Epidermal melanocyte (primary cell): Measurements from ENCODE around the gene F3.

ENCODE experiments used
- DNase-seq: peaks from one replicate; pipeline ENCODE4 v3.0.0; 2011; ENCODE audit warnings: low spot score; ENCODE audit not compliant: insufficient read length

Gene F3

GRCh38 chr1:94528826-94529225 lies 12.7 kb downstream of the F3 start:
- DNase-seq, result no peak

- DNase-seq, result no peak
Measured at GRCh38 chr1:94528299-94528698, 13.3 kb downstream of the F3 start.

GRCh38 chr1:94527447-94528031 lies 14.0 kb downstream of the F3 start:
- no peak for DNase-seq

GRCh38 chr1:94526152-94526980 lies 15.2 kb downstream of the F3 start:
- no peak for DNase-seq

- DNase-seq, result no peak
Measured at GRCh38 chr1:94524531-94524930, 17.0 kb downstream of the F3 start.

- DNase-seq, result no peak
Measured at GRCh38 chr1:94522304-94522703, 19.3 kb downstream of the F3 start.

GRCh38 chr1:94519351-94519750 lies 22.2 kb downstream of the F3 start:
- DNase-seq, result no peak

- no peak for DNase-seq
Measured at GRCh38 chr1:94515296-94515947, 26.1 kb downstream of the F3 start.

GRCh38 chr1:94514095-94514727 lies 27.3 kb downstream of the F3 start:
- no peak for DNase-seq

- DNase-seq, result no peak
Measured at GRCh38 chr1:94512816-94513215, 28.7 kb downstream of the F3 start.

- DNase-seq, result no peak
Measured at GRCh38 chr1:94504601-94505000, 37.0 kb downstream of the F3 start.

GRCh38 chr1:94503153-94503552 lies 38.4 kb downstream of the F3 start:
- DNase-seq, result no peak

GRCh38 chr1:94501935-94502334 lies 39.6 kb downstream of the F3 start:
- no peak for DNase-seq

- no peak for DNase-seq
Measured at GRCh38 chr1:94501426-94501825, 40.1 kb downstream of the F3 start.

GRCh38 chr1:94496076-94496755 lies 45.3 kb downstream of the F3 start:
- DNase-seq, result no peak

- no peak for DNase-seq
Measured at GRCh38 chr1:94490556-94490955, 51.0 kb downstream of the F3 start.

- DNase-seq, result no peak
Measured at GRCh38 chr1:94486990-94487389, 54.6 kb downstream of the F3 start.

GRCh38 chr1:94481473-94481933 lies 60.1 kb downstream of the F3 start:
- DNase-seq, result peak; percentile 49

GRCh38 chr1:94479682-94480081 lies 61.9 kb downstream of the F3 start:
- no peak for DNase-seq
